Stimulated activated CD8-positive, alpha-beta memory T cell treated with anti-CD3 and anti-CD28 coated beads, Interleukin-7, amount 100 ng/mL, for 1 hour (primary cell): ENCODE results near the gene TOM1L2.
"Not testable (repeated sequence)": the region's sequence is repeated elsewhere in the genome, so short reads cannot be mapped to it uniquely, and the experiment has no call there.

Experiments
- DNase-seq, 2 donors: peaks; one replicate each; pipeline ENCODE4 v3.0.0-alpha.2; 2020; ENCODE audit warnings: low read depth in 2 of 2

Gene TOM1L2

DNA sequence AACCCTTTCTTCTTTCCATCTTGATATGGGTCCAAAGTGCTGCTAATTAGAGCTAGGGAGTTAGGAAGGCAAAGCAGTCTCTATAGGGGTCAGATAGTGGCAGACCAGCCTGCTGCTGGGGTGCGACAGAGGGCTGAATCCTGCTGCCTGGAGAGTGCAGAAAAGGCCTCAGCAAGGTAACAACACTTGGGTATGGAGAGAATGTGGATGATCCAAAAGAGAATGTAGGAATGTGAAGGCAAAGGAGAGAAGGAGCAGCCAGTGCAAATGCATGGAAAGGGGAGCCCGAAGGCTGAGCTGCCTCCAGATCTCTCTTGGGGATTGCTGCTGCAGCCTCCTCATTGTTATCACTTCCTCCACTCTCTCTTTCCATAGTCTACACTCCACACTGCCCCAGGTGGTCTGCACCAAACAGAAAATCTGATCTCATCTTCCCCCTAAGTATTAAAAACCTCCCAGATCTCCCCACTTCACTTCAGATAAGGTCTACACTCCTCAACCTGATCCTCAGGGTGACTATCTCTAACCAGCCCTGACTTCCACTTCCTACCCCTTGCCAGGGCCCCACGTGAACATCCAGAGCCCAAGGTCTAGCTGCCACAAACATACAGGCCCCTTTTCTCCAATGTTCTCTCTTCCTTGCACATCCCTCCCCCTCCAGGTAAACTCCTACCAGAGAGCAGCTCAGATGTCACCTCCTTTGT, 28.8 kb downstream of the TOM1L2 start:
- no peak for DNase-seq

DNA sequence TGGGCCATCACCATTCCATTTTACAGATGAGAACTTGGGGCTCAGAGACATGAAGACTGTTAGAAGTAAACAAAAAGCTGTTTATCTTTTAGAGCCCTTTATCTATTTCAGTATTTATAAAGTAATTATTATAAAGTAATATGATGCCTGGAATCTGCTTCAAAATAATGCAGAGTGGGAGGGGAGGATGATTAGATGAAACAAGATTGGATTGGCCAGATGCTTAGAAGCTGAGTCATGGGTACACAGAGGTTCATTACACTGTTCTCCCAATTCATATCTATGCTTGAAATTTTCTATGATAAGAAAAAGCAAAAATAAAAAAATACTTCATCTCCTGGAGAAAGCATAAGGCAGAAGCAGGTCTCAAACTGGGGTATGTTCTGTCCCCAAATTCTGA, 29.4 kb downstream of the TOM1L2 start:
- DNase-seq, result no peak

DNA sequence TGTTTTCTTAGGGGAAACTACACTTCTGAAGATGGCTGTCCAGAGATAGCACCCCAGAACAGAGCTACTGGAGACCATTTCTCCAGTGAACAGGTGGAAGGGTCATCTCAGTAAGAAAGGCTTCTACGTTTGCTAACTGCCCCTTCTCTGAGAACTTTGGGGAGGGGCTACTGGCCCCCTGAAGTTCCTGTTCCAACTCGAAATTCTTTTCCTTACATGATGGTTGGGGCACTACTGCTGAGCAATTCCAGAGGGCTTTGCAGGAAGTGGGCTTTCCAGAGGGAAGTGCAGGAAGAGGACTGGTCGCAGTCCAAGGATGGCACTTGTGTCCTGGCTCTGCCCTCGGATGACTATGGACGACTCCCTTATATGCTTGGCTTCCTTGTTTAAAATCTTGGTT, 31.2 kb downstream of the TOM1L2 start:
- no peak for DNase-seq

DNA sequence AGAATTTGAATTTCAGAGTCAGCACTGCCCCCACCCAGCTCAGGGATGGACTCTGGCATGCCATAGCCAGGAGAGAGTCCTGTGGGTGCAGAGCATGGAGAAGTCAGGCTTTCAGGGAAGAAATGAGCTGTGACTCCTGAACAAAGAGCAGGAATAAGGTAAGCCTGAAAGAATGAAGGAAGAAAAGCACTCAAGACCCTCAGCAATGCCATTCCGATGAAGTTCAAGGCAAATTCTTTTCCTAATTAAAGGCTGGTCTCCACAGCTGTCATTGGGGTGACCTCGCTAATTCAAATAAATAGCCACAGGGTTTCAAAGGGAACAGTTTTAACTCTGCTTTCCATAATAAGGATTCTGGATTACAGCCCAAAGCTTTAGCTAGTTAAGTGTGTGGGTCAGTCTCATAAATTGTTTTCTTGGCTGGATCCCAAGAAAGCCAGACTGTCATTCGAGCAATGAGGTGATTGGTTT, 31.7 kb downstream of the TOM1L2 start:
- no peak for DNase-seq

DNA sequence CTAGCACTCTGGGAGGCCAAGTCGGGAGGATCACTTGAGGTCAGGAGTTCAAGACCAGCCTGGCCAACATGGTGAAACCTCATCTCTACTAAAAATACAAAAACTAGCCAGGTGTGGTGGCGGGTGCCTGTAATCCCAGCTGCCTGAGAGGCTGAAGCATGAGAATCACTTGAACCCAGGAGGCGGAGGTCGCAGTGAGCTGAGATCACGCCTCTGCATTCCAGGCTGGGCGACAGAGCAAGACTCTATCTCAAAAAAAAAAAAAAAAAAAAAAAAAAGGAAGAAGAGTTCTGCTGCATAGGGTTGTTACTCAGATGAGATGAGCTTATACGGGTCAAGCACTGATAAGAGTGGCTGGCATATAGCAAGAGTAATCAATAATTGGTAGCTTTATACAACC, 32.3 kb downstream of the TOM1L2 start:
- DNase-seq, result not testable (repeated sequence)

DNA sequence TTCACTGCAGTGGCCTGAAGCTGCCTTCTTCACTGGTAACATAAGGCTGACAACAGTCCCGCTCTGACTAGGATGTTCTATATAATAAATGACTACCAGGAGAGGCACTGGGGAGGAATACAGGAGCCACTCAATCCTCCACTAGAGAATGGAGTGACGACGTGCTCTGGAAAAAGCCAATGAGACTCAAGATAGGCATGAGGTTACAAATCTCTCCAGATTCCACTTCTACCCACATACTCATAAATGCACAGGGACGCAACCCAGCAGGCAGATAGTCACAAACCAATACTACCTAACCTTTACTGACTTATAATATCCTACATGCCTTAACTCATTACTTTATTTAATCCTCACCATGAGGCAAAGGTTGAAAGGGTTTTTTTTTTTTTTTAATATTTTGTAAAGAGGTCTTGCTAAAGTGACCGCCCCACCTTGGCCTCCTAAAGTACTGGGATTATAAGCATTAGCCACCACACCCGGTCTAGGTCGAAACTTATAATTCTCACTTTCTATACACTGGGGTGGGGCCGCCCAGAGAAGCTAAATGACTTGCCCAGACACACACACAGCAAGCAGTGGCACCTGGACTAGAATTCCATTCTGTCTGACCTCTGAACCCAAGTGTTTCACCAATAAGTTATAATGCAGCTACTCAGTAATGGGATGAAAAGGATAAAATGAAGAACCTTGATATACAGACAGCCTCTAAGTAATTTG, 33.7 kb downstream of the TOM1L2 start:
- DNase-seq, result no peak

DNA sequence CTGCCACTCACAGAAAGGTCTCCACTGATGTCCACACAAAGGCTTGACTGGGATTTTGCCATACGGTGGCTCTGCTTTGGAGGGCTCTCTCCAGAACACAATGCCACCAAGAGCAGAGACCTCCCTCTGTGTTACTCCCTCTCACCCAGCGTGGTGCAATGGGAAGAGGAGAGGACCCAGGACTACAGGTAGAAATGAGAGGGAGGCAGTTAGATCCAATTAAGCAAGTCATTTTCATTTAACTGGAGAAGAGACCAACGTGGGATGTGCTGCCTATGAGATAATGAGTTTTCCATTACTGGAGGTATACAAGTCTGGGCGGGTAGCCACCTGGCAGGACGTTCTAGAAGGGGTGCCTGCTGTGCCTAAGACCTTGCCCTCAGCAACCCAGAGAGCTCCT, 34.2 kb downstream of the TOM1L2 start:
- DNase-seq, result no peak

DNA sequence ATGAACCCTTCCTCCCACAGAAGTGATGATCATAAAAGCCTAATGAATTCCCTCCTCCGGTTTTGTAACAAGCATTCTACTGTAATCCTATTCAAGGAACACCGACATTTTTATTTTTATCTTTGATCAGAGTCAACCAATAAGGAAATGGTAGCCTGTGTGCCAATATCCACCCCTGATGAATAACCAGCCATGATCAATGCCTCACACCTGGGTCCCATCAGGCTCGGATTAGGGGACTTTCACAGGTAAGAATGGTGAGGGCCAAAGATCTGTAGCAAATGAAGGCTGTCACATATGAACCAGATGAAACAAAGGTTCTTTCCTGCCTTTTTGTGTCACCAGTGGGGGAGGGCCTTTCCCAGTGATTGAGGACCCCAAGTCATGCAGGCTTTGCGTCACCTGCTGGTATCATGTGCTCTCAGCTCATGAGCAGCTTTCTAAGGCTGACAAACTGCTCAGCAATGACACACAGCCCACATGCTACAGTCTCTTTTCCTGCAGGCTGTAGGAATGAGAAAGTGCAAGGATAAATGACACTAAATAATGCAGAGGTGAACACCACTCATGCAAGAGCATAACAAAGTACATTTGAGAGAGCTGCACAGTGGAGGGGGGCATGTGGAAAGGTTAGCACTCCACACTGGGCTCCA, 34.9 kb downstream of the TOM1L2 start:
- DNase-seq, result no peak

DNA sequence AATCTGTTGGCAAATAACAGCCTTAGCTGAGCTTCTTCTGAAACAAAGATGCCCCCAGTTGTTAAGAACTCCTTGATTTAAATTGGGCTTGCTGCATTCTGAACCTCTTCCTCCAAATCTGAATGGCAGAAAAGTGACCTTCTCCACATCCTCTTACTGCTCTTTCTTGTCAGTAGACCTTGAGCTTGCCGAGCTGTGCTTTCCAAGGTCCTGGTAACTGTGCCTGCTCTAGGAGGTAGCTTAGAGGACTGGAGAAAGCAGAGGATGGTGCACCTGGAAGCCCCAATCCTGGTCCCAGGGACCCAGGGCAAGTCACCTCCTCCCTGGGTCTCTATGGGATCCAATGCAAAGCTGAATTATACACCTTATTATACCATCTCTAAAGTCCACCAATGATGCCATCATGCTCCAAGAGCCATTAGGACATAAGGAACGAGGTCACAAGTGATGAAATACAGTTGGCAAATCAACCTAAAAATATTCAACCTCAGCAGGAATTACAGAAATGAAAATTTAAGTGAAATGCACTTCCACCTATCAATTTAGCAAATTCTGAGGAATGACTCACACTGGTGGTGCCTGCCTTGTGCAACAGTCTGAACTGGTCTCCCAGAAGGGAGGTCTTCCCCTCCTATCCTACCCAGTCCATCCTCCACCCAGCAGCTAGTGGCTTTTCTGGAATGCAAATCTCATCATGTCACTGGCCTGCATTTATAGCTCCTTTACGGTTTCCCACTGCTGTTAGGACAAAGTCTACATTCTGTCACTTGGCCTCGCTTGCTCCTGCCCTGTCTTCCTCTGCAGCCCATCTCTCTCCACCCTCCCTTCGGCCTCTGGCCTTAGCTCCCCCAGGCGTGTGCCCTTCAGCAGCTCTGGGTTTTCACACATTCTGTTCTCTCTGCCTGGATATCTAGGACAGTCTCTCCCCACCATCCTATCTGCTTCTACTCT, 36.6 kb downstream of the TOM1L2 start:
- no peak for DNase-seq

DNA sequence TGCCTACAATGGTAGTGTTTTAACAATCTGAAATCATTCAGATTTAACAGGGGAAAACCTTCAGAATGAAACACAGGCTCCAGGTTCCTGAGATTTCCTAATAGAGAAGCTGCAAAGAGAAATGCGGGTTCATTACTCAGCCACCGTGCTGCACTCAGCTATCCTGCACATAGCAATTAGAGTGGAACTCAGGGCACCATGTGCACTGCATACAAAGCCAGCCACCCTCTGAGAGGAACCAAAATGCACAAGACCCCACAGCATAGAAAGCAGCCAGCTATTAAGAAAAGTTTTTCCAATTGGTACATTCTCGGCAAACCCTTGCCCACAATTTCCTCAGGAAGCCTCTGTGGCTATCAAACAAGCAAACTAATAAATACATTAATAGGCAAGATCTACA, 37.4 kb downstream of the TOM1L2 start:
- no peak for DNase-seq

DNA sequence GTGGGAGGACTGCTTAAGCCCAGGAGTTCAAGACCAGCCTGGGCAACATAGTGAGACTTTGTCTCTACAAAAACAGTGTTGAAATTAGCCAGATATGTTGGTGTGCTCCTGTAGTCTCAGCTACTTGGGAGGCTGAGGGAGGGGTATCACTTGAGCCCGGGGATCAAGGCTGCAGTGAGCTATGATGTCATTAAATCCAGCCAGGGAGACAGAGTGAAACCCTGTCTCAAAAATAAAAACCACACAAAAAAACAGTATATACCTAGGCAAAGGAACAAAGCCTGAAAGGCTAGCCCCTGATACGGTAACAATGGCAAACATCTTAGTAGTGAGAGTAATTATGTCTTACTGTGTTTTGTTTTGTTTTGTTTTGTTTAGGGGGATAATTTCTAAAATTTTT, 38.0 kb downstream of the TOM1L2 start:
- no peak for DNase-seq

DNA sequence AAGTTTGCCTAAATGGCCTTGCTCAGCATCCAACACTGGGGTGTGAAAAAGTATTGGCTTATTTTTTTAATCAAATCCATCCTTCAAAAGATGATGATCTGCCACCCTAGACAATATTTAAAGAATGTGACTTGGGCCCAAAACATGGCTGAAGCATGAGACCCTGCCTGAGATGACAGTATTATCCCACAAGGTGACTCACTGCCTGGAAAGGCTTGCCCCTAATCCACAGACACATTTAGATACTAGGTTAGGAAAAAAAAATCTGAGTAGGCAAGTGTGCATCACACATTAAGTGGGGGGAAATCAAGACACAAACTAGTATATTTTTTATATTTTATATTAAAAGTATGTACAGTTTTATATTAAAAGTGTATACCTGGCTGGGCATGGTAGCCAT, 38.4 kb downstream of the TOM1L2 start:
- DNase-seq, result no peak

DNA sequence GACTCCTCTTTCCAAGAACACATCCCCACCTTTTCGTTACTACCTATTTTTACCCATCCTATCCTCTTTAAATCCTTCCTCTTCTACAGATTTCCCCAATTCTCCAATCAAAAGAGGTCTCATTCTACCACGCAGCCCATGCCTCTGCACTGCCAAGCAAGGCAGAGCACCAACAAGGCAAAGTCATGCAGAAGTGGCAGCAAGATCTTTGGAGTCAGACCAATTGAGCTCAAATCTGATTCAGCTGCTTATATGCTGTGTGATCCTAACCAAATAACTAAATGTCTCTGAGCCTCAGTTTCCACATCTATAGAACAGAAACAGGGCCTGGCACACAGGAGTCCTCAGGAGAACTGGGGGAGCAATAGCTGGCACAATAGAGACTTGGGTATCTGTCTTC, 41.0 kb downstream of the TOM1L2 start:
- DNase-seq, result no peak

DNA sequence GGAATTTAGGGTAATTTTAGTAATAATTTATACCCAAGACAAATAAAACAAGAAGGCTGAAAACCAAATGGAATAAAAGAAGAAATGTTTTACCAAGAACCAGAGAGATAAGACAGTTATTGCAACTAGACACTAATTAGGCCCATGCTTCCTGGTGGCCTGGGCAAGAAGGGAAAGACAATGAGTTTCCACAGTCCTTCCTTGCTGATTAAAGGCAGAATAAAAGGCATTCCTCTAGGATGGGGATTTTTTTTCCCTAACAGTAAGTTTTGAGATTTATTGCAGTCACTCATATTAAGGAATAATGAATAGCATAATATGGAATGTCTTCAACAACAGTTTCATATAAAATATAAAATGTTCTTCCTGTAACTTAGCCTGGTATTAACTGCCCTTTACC, 41.5 kb downstream of the TOM1L2 start:
- DNase-seq, result no peak

DNA sequence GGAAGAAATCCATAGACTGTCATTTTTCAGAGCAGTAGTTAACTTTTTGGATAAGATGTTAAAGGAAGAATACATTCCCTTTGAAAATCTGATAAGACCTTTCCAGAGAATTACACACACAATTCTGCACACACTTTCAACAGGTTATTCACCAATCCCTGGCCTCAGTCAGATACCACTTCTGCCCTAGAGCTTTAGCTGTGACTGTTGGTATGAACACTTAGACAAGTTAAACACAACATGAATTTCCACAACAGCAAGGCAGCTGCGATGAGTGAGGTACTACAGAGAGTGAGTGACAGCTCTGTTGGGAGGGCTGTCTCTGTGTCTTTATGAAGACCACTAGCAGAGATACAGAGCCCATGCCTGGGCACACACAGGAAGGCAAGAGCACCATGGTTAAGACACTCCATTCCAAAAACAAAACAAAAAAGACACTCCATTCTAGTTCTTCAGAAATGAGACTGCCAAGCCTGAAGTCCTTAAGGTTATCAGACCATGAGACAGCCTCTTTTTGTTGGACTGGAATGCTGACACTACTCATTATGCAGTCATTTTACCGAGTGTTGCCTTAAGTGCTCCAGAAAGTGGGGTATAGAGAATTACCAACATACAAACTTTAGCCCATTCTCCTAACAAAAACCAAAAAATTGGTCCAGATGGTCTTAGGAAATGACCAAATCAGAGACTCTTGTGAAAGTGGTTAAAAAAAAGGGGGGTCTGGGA, 42.4 kb downstream of the TOM1L2 start:
- DNase-seq, result no peak

DNA sequence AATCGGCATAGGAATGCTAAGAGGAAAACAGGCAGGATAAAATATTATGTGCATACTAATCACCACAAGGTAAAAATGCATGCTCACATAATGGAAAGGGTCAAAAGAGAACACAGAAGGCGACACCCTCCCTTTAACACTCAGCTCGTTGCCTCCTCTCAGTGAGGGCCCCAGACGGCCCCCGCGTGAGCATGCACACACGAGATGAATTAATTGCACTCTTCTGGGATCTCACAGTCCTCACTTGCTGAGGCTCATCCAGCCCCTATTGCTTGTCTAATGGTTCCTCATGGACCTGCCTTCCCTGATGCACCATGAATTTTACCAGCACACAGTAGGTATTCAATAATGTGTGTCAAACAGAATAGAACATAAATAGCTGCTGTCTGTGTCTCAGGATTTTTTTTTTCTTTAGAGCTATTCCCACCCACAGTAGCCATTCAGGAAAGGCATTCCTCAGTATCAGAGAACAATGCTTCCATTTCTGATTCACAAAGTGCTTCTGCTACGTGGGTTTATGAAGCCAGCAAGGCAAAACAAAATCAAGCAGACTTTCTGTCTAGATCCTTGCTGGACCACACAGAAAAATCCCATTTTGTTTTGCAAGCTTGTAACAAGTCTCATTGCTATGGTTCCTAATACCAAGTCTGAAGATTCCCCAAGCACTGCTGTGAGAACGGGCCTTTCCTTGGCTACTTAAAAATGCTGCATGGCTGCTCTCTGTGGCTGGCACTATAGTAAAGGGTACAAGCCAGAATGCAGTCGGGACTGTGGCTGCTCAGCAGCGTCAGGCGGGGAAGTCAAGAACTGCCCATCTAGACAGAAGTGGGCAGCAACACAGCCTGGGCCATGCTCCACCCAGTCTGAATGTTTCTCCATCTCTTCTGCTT, 43.6 kb downstream of the TOM1L2 start:
- no peak for DNase-seq

DNA sequence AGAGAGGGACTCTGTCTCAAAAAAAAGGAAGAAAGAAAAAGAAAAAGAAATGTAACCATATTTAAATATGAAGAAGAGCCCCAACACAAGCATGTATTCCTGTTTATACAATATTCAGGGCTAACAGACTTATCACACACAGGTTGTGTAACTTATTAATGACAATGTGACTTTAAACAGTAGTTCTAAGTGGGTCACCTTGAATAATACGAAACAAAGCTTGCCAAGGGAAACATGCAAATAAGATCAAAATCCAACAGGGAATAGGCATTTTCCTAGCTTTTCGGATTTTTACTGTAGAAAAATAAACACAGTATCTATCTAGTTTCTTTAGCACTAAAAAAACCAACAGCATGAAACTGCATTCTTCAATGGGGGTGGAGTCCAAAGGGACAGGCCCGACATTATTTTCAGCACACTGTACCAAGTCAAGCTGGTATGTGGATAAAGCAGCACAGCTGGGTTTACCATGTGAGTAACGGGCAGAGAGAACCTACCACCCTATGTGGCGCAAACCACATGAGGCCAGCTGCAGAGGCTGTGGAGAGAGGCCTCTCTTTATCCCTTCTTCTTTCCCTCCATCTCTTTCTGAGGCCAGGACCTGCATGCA, 45.3 kb downstream of the TOM1L2 start:
- no peak for DNase-seq

DNA sequence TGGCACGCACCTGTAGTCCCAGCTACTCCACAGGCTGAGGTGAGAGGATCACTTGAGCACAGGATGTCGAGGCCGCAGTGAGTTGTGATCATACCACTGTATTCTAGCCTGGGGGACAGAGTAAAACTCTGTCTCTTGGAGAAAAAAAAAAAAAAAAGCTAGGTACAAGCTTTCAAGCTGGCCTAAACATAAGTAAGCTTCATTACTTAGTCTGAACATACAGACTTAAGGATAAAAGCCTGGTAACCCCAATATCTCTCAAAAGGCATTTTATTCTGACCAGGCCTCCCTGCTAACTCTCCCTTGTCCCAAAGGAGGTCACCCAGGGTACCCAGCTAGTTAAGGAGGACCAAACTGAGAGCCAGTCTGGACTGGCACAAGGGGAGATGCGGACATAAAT, 46.2 kb downstream of the TOM1L2 start:
- DNase-seq, result no peak

DNA sequence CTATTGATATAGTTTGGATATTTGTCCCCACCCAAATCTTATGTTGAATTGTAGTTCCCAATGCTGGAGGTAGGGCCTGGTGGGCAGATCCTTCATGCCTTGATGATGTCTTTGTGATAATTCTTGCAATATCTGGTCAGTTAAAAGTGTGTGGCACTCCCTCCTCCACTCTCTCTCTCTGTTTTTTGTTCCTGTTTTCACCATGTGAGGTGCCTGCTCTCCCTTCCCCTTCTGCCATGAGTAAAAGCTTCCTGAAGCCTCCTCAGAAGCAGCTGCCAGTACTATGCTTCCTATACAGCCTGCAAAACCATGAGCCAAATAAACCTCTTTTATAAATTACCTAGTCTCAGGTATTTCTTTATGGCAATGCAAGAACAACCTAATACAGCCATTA, 47.3 kb downstream of the TOM1L2 start:
- no peak for DNase-seq
